GM23248 (cell line): Measurements from ENCODE around the gene RBM48.

Source experiments
- EZH2 ChIP-seq: fragments of 200-600 bp; sonication (generic); IDR thresholded peaks from 2 replicates; pipeline ENCODE4 v1.6.1; 2018; ENCODE audit warnings: antibody characterized with exemption, mild to moderate bottlenecking; ENCODE audit not compliant: insufficient read depth, poor library complexity, severe bottlenecking
- EZH2phosphoT487 ChIP-seq: fragments of 200-600 bp; sonication (generic); IDR thresholded peaks from 2 replicates; pipeline ENCODE4 v1.6.1; 2018; ENCODE audit warnings: antibody characterized with exemption, moderate library complexity, mild to moderate bottlenecking, low read depth; ENCODE audit not compliant: insufficient read depth

GRCh38 chr7:92569137-92569536 is 40.5 kb downstream of the RBM48 start:
- TF ChIP-seq EZH2phosphoT487: no peak
- TF ChIP-seq EZH2: no peak
